IMR-90 (cell line): ENCODE measurements around the gene FHL2. TPM values are rescaled to one million over a fixed set of nuclear protein-coding genes. Genes with fewer than 3 reads are reported as not detected.

Source experiments
- ATAC-seq: fragments of 200-7000 bp; cut with Tn5 transposase; 2 replicates; pipeline ENCODE4 v1.9.1; 2020; ENCODE audit warnings: low read depth, mild to moderate bottlenecking, moderate library complexity
- BruUV-seq: library from RNA; stranded (reverse); fragments of 400-500 nt; replicated peaks from 2 replicates; lab custom pipeline; 2021; lab: Mats Ljungman, UMichigan
- CTCF ChIA-PET: fragments of 300-600 bp; formaldehyde crosslinking; extraction: SDS; loops from one replicate; lab custom pipeline; 2021; ENCODE audit warnings: antibody characterized with exemption; lab: Yijun Ruan, JAX
- POLR2A ChIA-PET: fragments of 300-600 bp; sonication (Branson Sonifier 250); formaldehyde crosslinking; loops from one replicate; lab custom pipeline; 2022; ENCODE audit warnings: antibody characterized with exemption; ENCODE audit not compliant: unreplicated experiment; lab: Charles Lee
- DNase-seq: peaks from one replicate; pipeline ENCODE4 v3.0.0; 2013
- H2AFZ ChIP-seq: replicated peaks from 2 replicates; pipeline ENCODE3; 2013; ENCODE audit warnings: low read length, mild to moderate bottlenecking; ENCODE audit not compliant: poor library complexity
- H2AK5ac ChIP-seq: 2 replicates; pipeline ENCODE4 v1.6.1; 2013; ENCODE audit warnings: low read depth, low read length, inconsistent platforms
- H2AK9ac ChIP-seq: replicated peaks from 2 replicates; pipeline ENCODE3; 2013; ENCODE audit warnings: mild to moderate bottlenecking, low read depth, low read length, moderate library complexity; ENCODE audit not compliant: poor library complexity
- H2BK120ac ChIP-seq: 2 replicates; pipeline ENCODE4 v1.6.1; 2013; ENCODE audit warnings: low read depth, low read length, inconsistent platforms
- H2BK15ac ChIP-seq: 3 replicates; pipeline ENCODE4 v1.6.1; 2013; ENCODE audit warnings: low read depth, low read length, inconsistent platforms
- H2BK20ac ChIP-seq: 2 replicates; pipeline ENCODE4 v1.6.1; 2013; ENCODE audit warnings: low read depth, mild to moderate bottlenecking, inconsistent platforms, low read length, moderate library complexity
- H2BK5ac ChIP-seq: 2 replicates; pipeline ENCODE4 v1.6.1; 2013; ENCODE audit warnings: mild to moderate bottlenecking, low read depth, low read length, inconsistent platforms; ENCODE audit not compliant: poor library complexity, severe bottlenecking
- H3K14ac ChIP-seq: replicated peaks from 2 replicates; pipeline ENCODE4 v1.6.1; 2013; ENCODE audit warnings: low read depth, low read length, inconsistent platforms
- H3K18ac ChIP-seq: 2 replicates; pipeline ENCODE4 v1.6.1; 2013; ENCODE audit warnings: low read depth, low read length, control low read depth
- H3K23ac ChIP-seq: 2 replicates; pipeline ENCODE4 v1.6.1; 2013; ENCODE audit warnings: low read depth, low read length, inconsistent platforms
- H3K27ac ChIP-seq: 2 replicates; pipeline ENCODE4 v1.5.1; 2013; ENCODE audit warnings: mild to moderate bottlenecking, control low read depth, low read length; ENCODE audit not compliant: insufficient read depth
- H3K27me3 ChIP-seq: 2 replicates; pipeline ENCODE4 v1.6.1; 2013; ENCODE audit warnings: low read length; ENCODE audit not compliant: control insufficient read depth, insufficient read depth
- H3K36me3 ChIP-seq: 2 replicates; pipeline ENCODE4 v1.6.1; 2013; ENCODE audit warnings: low read length, mixed read lengths; ENCODE audit not compliant: control insufficient read depth, insufficient read depth
- H3K4ac ChIP-seq: 2 replicates; pipeline ENCODE4 v1.6.1; 2013; ENCODE audit warnings: low read depth, low read length, inconsistent platforms
- H3K4me1 ChIP-seq: 2 replicates; pipeline ENCODE4 v1.6.1; 2013; ENCODE audit warnings: low read length, mixed read lengths; ENCODE audit not compliant: control insufficient read depth, insufficient read depth
- H3K4me2 ChIP-seq: 2 replicates; pipeline ENCODE4 v1.6.1; 2013; ENCODE audit warnings: low read depth, mild to moderate bottlenecking, control low read depth, low read length, moderate library complexity
- H3K4me3 ChIP-seq: 2 replicates; pipeline ENCODE4 v1.5.1; 2013; ENCODE audit warnings: low read depth, mild to moderate bottlenecking, control low read depth, low read length, moderate library complexity; ENCODE audit not compliant: insufficient read depth
- H3K56ac ChIP-seq: 2 replicates; pipeline ENCODE4 v1.6.1; 2013; ENCODE audit warnings: low read length, inconsistent platforms; ENCODE audit not compliant: insufficient read depth; ENCODE audit errors: extremely low read depth
- H3K79me1 ChIP-seq, 2 experiments: 2 replicates each; pipeline ENCODE4 v1.6.1; 2013; ENCODE audit warnings: low read length in 2 of 2, inconsistent platforms in 1 of 2, low read depth in 1 of 2
- H3K9ac ChIP-seq: 2 replicates; pipeline ENCODE4 v1.6.1; 2013; ENCODE audit warnings: low read depth, low read length, control low read depth
- H3K9me1 ChIP-seq: 2 replicates; pipeline ENCODE4 v1.6.1; 2013; ENCODE audit warnings: low read length, inconsistent platforms; ENCODE audit not compliant: insufficient read depth
- H3K9me3 ChIP-seq: 2 replicates; pipeline ENCODE4 v1.6.1; 2013; ENCODE audit warnings: low read length; ENCODE audit not compliant: control insufficient read depth, insufficient read depth
- H4K20me1 ChIP-seq: 2 replicates; pipeline ENCODE4 v1.6.1; 2013; ENCODE audit warnings: low read length, inconsistent platforms; ENCODE audit not compliant: insufficient read depth
- H4K5ac ChIP-seq: 2 replicates; pipeline ENCODE4 v1.6.1; 2013; ENCODE audit warnings: mild to moderate bottlenecking, low read depth, low read length, control low read depth
- H4K8ac ChIP-seq, 2 experiments: 2 replicates each; pipeline ENCODE4 v1.6.1; 2013; ENCODE audit warnings: low read depth in 2 of 2, low read length in 2 of 2, control low read depth in 1 of 2, inconsistent platforms in 1 of 2
- H4K91ac ChIP-seq: 2 replicates; pipeline ENCODE4 v1.6.1; 2013; ENCODE audit warnings: low read depth, low read length, inconsistent platforms; ENCODE audit not compliant: insufficient read depth
- BHLHE40 ChIP-seq: fragments of 150-350 bp; IDR thresholded peaks from 2 replicates; pipeline ENCODE4 v1.6.1; 2016; ENCODE audit warnings: mild to moderate bottlenecking, low read depth, low read length
- CEBPB ChIP-seq: IDR thresholded peaks from 2 replicates; pipeline ENCODE4 v1.6.1; 2012; ENCODE audit warnings: low read depth, low read length, improper control_type of control experiment
- CHD1 ChIP-seq: IDR thresholded peaks from 2 replicates; pipeline ENCODE4 v1.6.1; 2012; ENCODE audit warnings: low read depth, low read length, improper control_type of control experiment
- CTCF ChIP-seq: conservative IDR thresholded peaks from 2 replicates; pipeline ENCODE4 v1.5.1; 2012; ENCODE audit warnings: mild to moderate bottlenecking, low read depth, low read length, improper control_type of control experiment
- ELK1 ChIP-seq: fragments of 150-350 bp; IDR thresholded peaks from 2 replicates; pipeline ENCODE4 v1.6.1; 2016; ENCODE audit warnings: low read depth, mild to moderate bottlenecking, low read length, moderate library complexity, borderline replicate concordance
- FOS ChIP-seq: fragments of 150-350 bp; IDR thresholded peaks from 2 replicates; pipeline ENCODE4 v1.6.1; 2016; ENCODE audit warnings: low read depth, low read length
- MAFK ChIP-seq: IDR thresholded peaks from 2 replicates; pipeline ENCODE4 v1.6.1; 2012; ENCODE audit warnings: low read depth, low read length, improper control_type of control experiment
- MAZ ChIP-seq: IDR thresholded peaks from 2 replicates; pipeline ENCODE4 v1.6.1; 2012; ENCODE audit warnings: low read depth, mild to moderate bottlenecking, low read length, improper control_type of control experiment, moderate library complexity, borderline replicate concordance
- MXI1 ChIP-seq: IDR thresholded peaks from 2 replicates; pipeline ENCODE4 v1.6.1; 2012; ENCODE audit warnings: low read depth, mild to moderate bottlenecking, low read length, moderate library complexity, borderline replicate concordance
- NFE2L2 ChIP-seq: fragments of 150-350 bp; IDR thresholded peaks from 2 replicates; pipeline ENCODE4 v1.6.1; 2016; ENCODE audit warnings: low read depth, mild to moderate bottlenecking, low read length
- POLR2A ChIP-seq: IDR thresholded peaks from 2 replicates; pipeline ENCODE4 v1.6.1; 2012; ENCODE audit warnings: mild to moderate bottlenecking, low read depth, low read length
- RAD21 ChIP-seq: IDR thresholded peaks from 2 replicates; pipeline ENCODE4 v1.6.1; 2012; ENCODE audit warnings: low read length, improper control_type of control experiment
- RCOR1 ChIP-seq: IDR thresholded peaks from 2 replicates; pipeline ENCODE4 v1.6.1; 2012; ENCODE audit warnings: mild to moderate bottlenecking, low read length, improper control_type of control experiment; ENCODE audit not compliant: insufficient replicate concordance
- RFX5 ChIP-seq: IDR thresholded peaks from 2 replicates; pipeline ENCODE4 v1.8.0; 2012; ENCODE audit warnings: low read depth, mild to moderate bottlenecking, low read length, moderate library complexity
- SMC3 ChIP-seq: fragments of 150-350 bp; IDR thresholded peaks from 2 replicates; pipeline ENCODE4 v1.6.1; 2016; ENCODE audit warnings: low read depth, mild to moderate bottlenecking, antibody characterized with exemption, low read length, moderate library complexity
- USF2 ChIP-seq: fragments of 150-350 bp; IDR thresholded peaks from 2 replicates; pipeline ENCODE4 v1.6.1; 2017; ENCODE audit warnings: mild to moderate bottlenecking, antibody characterized with exemption, low read length, low read depth
- WGBS, 2 experiments: methylation state at CpG; one replicate each; pipeline versions ENCODE4 v1.1.5 to v1.1.7; 2013; ENCODE audit warnings: missing lambda C conversion rate in 2 of 2; ENCODE audit not compliant: insufficient read length in 1 of 2; ENCODE audit errors: extremely low coverage in 2 of 2; 5-methylcytosine and 5-hydroxymethylcytosine counted together
- dilution Hi-C: fragments of 300-500 bp; cut with HindIII; formaldehyde crosslinking; loops from one replicate; pipeline ENCODE4 v1.14.3; 2018; ENCODE audit warnings: low sequenced_read_pairs; ENCODE audit not compliant: unreplicated experiment
- in situ Hi-C: fragments of 300-500 bp; cut with MboI; formaldehyde crosslinking; loops from 3 replicates; pipeline ENCODE4 v1.14.3; 2019; ENCODE audit warnings: low sequenced_read_pairs, inconsistent platforms, mixed read lengths
- intact Hi-C: fragments of 100-400 bp; cut with micrococcal nuclease; formaldehyde crosslinking; loops from 2 replicates; pipeline ENCODE4 v1.10.0; 2022
- polyA plus RNA-seq, 3 experiments: library from polyadenylated mRNA; depleted of rRNA; stranded (reverse); fragments of >200 nt; gene quantifications; 2 replicates each; pipeline ENCODE4 v1.2.3, GENCODE V29; 2012; ENCODE audit warnings: low replicate concordance in 1 of 3
- total RNA-seq: library from RNA; depleted of rRNA; stranded (reverse); fragments of >200 nt; gene quantifications from 2 replicates; pipeline ENCODE4 v1.2.3, GENCODE V29; 2012

FHL2 gene
- total and polyA plus RNA-seq, 2 of the 4 experiments (the other 2 are of a cell fraction): 464 to 550 TPM

DNA sequence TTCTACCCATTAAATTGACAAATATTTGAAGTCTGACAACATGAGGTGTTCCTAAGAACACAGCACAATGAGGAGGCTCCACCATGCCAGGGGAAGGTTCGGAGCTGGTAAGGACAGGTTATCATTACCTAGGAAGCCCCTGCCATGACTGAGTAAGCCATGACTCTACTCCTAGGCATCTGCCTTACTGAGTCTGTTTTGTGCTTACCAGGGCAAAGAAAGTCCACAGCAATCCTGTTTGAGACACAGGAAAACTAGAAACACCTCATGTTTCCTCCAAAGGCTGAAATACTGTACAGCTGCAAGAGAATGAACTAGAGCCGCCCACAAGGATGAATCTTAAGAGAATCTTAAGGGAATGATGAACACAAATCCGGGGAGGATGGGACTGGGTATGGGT is 80.9 kb downstream of the FHL2 start:
- Histone ChIP-seq H3K4me1 (peaks cover 3% of the 10 kb centered on the region; the same call in 1 of the 2 replicates), H2BK20ac (no peak overlapping the region), H4K20me1 (peaks cover 21% of the 10 kb centered on the region; the same call in 1 of the 2 replicates), H3K23ac (no peak overlapping the region), H3K4me2 (no peak overlapping the region), H3K14ac (no peak overlapping the region), H4K5ac (no peak overlapping the region), H3K9ac (no peak overlapping the region), H3K18ac (no peak overlapping the region), H3K79me1 (peaks cover 25 to 50% of the 10 kb centered on the region in 2 experiments), H3K4ac (no peak overlapping the region), H3K56ac (no peak overlapping the region), H3K36me3 (no peaks in the 10 kb centered on the region), H2BK15ac (no peak overlapping the region), H4K8ac (no peak overlapping the region), H4K91ac (no peak overlapping the region), H2BK5ac (no peak overlapping the region), H2AFZ (no peak overlapping the region), H3K27me3 (no peaks in the 10 kb centered on the region), H3K4me3 (no peak overlapping the region), H3K27ac (no peak overlapping the region), H3K9me1 (peaks cover 7% of the 10 kb centered on the region), H3K9me3 (no peaks in the 10 kb centered on the region), H2AK5ac (no peak overlapping the region), H2BK120ac (no peak overlapping the region), H2AK9ac (no peak overlapping the region)
- TF ChIP-seq RFX5: no peak
- TF ChIP-seq NFE2L2: no peak
- TF ChIP-seq BHLHE40: no peak
- TF ChIP-seq POLR2A: no peak
- no peak for TF ChIP-seq CHD1
- TF ChIP-seq RCOR1: no peak
- TF ChIP-seq FOS: no peak
- TF ChIP-seq MXI1: no peak
- no peak for TF ChIP-seq RAD21
- no peak for TF ChIP-seq USF2
- no peak for TF ChIP-seq ELK1
- TF ChIP-seq SMC3: no peak
- no peak for TF ChIP-seq MAFK
- no peak for TF ChIP-seq CTCF
- no peak for TF ChIP-seq MAZ
- no peak for TF ChIP-seq CEBPB
- in situ Hi-C loops (no loop called here), intact Hi-C loops (no loop called here), dilution Hi-C loops (no loop called here)
- POLR2A ChIA-PET: no interaction called here
- DNase-seq (peak; percentile 18), ATAC-seq (no peak)
- CTCF ChIA-PET: interaction anchor here (0.8 kb wide), 1 partner anchor 23 kb away, joined by 3 read pairs; no protein-coding TSS in a partner anchor
- no TSS peak for BruUV-seq
- 100% methylated on average over 1 of the region's 3 CpGs; no CpG with 5 or more reads in 1 of the 2 experiments for WGBS, 2 experiments
